ENCODE results near the gene DPAGT1. TPM values are rescaled to one million over a fixed set of nuclear protein-coding genes. Genes with fewer than 3 reads are reported as not detected.

Gene DPAGT1
- total and polyA plus RNA-seq, 2 of the 8 experiments (the other 6 are each of a cell fraction or from before 2014, with no cell fraction given) = 59.8 to 236 TPM

DNA sequence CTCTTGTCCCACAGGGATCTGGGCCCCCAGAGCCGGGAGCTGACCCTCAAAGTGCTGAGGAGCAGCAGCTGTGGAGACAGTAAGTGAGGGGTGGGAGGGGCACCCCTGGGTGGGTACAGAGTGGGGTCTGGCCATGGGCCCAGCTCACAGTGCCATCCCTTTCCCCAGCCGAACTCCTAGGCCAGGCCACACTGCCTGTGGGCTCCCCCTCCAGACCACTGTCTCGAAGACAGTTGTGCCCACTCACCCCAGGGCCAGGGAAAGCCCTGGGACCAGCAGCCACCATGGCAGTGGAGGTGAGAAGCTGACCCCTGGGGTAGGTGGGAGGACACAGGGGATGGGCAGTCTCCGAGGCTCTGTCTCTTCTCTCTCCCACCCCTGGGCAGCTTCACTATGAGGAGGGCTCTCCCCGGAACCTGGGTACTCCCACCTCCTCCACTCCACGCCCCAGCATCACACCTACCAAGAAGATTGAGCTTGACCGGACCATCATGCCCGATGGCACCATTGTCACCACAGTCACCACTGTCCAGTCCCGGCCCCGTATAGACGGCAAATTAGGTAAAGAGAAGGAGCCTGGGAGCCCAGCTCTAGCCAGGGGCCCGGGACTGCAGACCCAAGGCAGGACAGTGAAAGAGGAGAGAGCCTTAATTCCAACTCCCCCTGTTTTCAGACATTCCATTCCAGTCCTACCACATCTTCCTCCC, 10.8 kb upstream of the DPAGT1 start:
- FAIRE-seq = no peak
- POLR2A ChIA-PET (ENCODE audit: partially characterized antibody) = interaction anchor here (0.7 to 10.6 kb wide), 8 partner anchors 8 to 204 kb away, joined by 3 to 139 read pairs (median 4); partner anchors contain the start of genes CBL, DPAGT1, HINFP and MCAM
- Histone ChIP-seq H3K4me1 (replicated peaks in 1 of 4; ENCODE audit: control insufficient read depth in 3 of 4, insufficient read depth in 4 of 4, low read length in 3 of 4) (peaks cover 0 to 9% (median 6%) of the 10 kb centered on the region in 4 experiments; a peak in 6 of 7 replicates), H4K5ac (ENCODE audit: insufficient read length, low read depth, low read length) (no peak overlapping the region), H4K91ac (replicated peaks; ENCODE audit: insufficient read length, low read length) (no peak overlapping the region), H2AFZ (ENCODE audit: low read length) (no peak overlapping the region), H3K56ac (replicated peaks; ENCODE audit: insufficient read length, low read depth, low read length) (no peak overlapping the region), H3K4me3 (ENCODE audit: extremely low read depth in 1 of 4, insufficient read depth in 2 of 4, low read depth in 3 of 4, low read length in 4 of 4) (no peak overlapping the region), H3K23me2 (ENCODE audit: low read depth, low read length) (peaks cover 5% of the 10 kb centered on the region; the same call in 1 of the 2 replicates), H2BK5ac (ENCODE audit: low read depth, low read length) (no peak overlapping the region), H3K9ac (replicated peaks in 1 of 4; ENCODE audit: extremely low read depth in 1 of 4, low read depth in 3 of 4, low read length in 3 of 4) (no peak overlapping the region), H2BK15ac (ENCODE audit: low read length) (no peak overlapping the region), H3K4me2 (ENCODE audit: insufficient read depth in 1 of 2, low read depth in 2 of 2, low read length in 2 of 2) (no peak overlapping the region), H3K4ac (replicated peaks; ENCODE audit: insufficient read length, low read depth, low read length) (no peak overlapping the region), H4K8ac (ENCODE audit: extremely low read depth, insufficient read depth, low read length) (no peak overlapping the region), H3K27me3 (replicated peaks in 1 of 4; ENCODE audit: control insufficient read depth in 3 of 4, extremely low read depth in 1 of 4, insufficient read depth in 3 of 4, low read length in 3 of 4) (peaks cover 1 to 19% (median 14%) of the 10 kb centered on the region in 4 experiments), H2BK120ac (replicated peaks; ENCODE audit: low read depth, low read length) (no peak overlapping the region), H3K27ac (ENCODE audit: low read depth, low read length) (no peak overlapping the region), H2BK20ac (ENCODE audit: low read length) (no peak overlapping the region), H4K20me1 (replicated peaks in 1 of 2; ENCODE audit: control insufficient read depth in 1 of 2, insufficient read depth in 2 of 2, low read length in 2 of 2) (peaks cover 0 to 4% of the 10 kb centered on the region in 2 experiments), H3K14ac (ENCODE audit: insufficient read length) (no peak overlapping the region), H2BK12ac (ENCODE audit: low read depth, low read length) (no peak overlapping the region), H2AK5ac (ENCODE audit: low read depth, low read length) (no peak overlapping the region), H3K36me3 (ENCODE audit: control insufficient read depth in 2 of 4, insufficient read depth in 4 of 4, low read length in 3 of 4) (no peaks in the 10 kb centered on the region; a peak in 1 of 8 replicates), H3K9me3 (ENCODE audit: insufficient read depth in 2 of 2, low read depth in 1 of 2, low read length in 1 of 2) (no peaks in the 10 kb centered on the region), H3K23ac (ENCODE audit: insufficient read length) (no peak overlapping the region), H3K79me2 (ENCODE audit: control insufficient read depth in 1 of 2, insufficient read depth in 2 of 2, low read length in 2 of 2) (no peaks in the 10 kb centered on the region), H3K79me1 (ENCODE audit: low read depth, low read length) (no peaks in the 10 kb centered on the region; the same call in 1 of the 2 replicates), H3K18ac (ENCODE audit: extremely low read depth, low read length) (no peak overlapping the region)
- CTCF ChIA-PET (ENCODE audit: partially characterized antibody) = interaction anchor here (0.6 to 5.4 kb wide), 7 partner anchors 10 to 211 kb away, joined by 3 to 25 read pairs (median 4); no protein-coding TSS in a partner anchor
- no peak for DNase-seq (ENCODE audit: low read depth in 1 of 2, low spot score in 2 of 2)
- WGBS, 2 experiments (ENCODE audit: extremely low coverage in 1 of 2, insufficient coverage in 1 of 2, insufficient read length in 1 of 2, insufficient replicate concordance in 2 of 2, low coverage in 1 of 2, low lambda C conversion rate in 2 of 2, missing lambda C conversion rate in 1 of 2) = 88% methylated on average over 11 of the region's 12 CpGs; no CpG with 5 or more reads in 1 of the 2 experiments
- TF ChIP-seq NANOG (IDR thresholded peaks at IDR 0.05; ENCODE audit: insufficient read depth, low read depth, low read length, poor library complexity, severe bottlenecking) = no peak
- TF ChIP-seq RXRA (IDR thresholded peaks at IDR 0.05; ENCODE audit: insufficient read depth, low read depth, low read length) = no peak
- no peak for TF ChIP-seq CREB1 (IDR thresholded peaks at IDR 0.05)
- TF ChIP-seq KDM1A (IDR thresholded peaks at IDR 0.05; ENCODE audit: borderline replicate concordance, low read length) = no peak
- no peak for TF ChIP-seq JUND (IDR thresholded peaks at IDR 0.05; ENCODE audit: low read length)
- TF ChIP-seq, protein P1, sequence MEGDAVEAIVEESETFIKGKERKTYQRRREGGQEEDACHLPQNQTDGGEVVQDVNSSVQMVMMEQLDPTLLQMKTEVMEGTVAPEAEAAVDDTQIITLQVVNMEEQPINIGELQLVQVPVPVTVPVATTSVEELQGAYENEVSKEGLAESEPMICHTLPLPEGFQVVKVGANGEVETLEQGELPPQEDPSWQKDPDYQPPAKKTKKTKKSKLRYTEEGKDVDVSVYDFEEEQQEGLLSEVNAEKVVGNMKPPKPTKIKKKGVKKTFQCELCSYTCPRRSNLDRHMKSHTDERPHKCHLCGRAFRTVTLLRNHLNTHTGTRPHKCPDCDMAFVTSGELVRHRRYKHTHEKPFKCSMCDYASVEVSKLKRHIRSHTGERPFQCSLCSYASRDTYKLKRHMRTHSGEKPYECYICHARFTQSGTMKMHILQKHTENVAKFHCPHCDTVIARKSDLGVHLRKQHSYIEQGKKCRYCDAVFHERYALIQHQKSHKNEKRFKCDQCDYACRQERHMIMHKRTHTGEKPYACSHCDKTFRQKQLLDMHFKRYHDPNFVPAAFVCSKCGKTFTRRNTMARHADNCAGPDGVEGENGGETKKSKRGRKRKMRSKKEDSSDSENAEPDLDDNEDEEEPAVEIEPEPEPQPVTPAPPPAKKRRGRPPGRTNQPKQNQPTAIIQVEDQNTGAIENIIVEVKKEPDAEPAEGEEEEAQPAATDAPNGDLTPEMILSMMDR (IDR thresholded peaks at IDR 0.05; ENCODE audit: control extremely low read depth in 1 of 3, insufficient read depth in 1 of 3, low read depth in 1 of 3, low read length in 3 of 3) = no peak
- TF ChIP-seq CHD2 (IDR thresholded peaks at IDR 0.05; ENCODE audit: low read length) = no peak
- TF ChIP-seq GABPA (IDR thresholded peaks at IDR 0.05; ENCODE audit: borderline replicate concordance, insufficient read depth, low read length) = no peak
- TF ChIP-seq KDM5A (IDR thresholded peaks at IDR 0.05; ENCODE audit: low read length) = no peak
- no peak for TF ChIP-seq JUN (IDR thresholded peaks at IDR 0.05; ENCODE audit: low read depth, low read length)
